NCI-H2227 treated with DMSO at 0.1 percent for 48 hours (cell line): ENCODE measurements around the gene PPP2R5E.
"Not testable (repeated sequence)": the region's sequence is repeated elsewhere in the genome, so short reads cannot be mapped to it uniquely, and the experiment has no call there.

Source experiments
- DNase-seq: peaks from one replicate; lab custom pipeline; 2025; lab: John Stamatoyannopoulos, UW

PPP2R5E gene

GRCh38 chr14:63371613-63372012 is 171.6 kb downstream of the PPP2R5E start:
- DNase-seq, result not testable (repeated sequence)

GRCh38 chr14:63371033-63371432 is 172.1 kb downstream of the PPP2R5E start:
- no peak for DNase-seq

DNA sequence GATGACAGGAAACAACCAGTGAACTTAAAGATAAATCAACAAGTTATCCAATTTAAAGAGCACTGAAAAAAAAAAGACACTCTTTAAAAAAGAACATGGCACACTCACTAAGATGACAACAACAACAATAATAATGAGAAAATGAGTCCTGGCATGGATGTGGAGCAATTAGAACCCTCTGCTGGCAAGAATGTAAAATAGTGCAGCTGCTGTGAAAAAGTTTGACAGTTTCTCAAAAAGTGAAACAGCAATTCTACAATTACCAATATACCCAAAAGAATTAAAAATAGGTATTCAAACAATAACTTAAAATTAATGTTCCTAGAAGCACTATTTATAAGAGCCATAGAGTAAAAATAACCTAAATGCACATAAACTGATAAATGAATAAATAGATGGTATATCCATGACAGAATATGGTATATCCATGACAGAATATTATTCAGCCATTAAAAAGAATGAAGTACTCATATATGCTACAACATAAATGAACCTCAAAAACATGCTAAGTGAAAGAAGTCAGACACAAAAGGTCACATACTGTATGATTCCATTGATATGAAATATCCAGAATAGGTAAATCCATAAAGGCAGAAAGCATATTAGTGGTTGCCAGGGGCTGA is 175.3 kb downstream of the PPP2R5E start:
- no peak for DNase-seq

DNA sequence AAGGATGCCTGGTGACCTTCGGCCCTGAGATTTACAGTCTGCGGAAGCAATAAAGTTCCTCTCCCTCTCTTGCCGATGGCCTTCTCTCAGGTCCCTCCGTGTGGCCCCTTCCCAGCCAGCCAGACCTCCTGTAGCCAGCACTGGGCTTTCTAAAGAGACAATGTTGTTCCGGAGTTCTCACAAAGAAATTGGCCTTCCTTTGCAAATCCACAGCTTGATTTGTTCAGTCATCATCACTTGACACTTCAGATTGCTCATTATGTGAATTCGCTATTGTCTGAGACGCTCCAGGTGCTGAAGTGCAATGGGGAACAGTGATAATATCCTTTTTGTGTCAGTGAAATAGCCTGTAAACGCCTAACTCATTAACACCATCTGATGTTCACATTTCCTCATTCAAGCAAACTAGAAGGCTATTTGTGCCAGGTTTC is 180.8 kb downstream of the PPP2R5E start:
- peak; percentile 73 for DNase-seq

DNA sequence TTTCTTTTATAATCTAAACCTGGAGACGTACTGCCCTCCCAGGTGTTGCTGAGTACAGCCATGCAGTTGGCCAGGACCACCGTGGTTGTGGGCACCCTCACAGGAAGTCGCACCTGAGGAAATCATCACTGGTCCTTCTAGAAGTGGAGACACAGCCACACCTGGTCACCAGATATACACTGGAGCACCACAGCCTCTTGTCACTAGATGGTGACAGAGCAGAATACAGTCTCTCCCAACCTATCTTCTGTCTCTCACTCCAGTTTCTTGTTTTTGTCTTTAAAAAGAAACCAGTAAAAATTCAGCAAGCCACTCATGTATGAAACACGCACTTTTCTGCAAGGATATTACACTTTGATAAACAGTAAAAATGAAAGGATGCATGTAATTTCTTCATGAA is 181.4 kb downstream of the PPP2R5E start:
- peak; percentile 47 for DNase-seq

GRCh38 chr14:63357841-63358240 is 185.3 kb downstream of the PPP2R5E start:
- DNase-seq, result no peak

- DNase-seq, result no peak
Observed at GRCh38 chr14:63345826-63346225, 197.4 kb downstream of the PPP2R5E start.

DNA sequence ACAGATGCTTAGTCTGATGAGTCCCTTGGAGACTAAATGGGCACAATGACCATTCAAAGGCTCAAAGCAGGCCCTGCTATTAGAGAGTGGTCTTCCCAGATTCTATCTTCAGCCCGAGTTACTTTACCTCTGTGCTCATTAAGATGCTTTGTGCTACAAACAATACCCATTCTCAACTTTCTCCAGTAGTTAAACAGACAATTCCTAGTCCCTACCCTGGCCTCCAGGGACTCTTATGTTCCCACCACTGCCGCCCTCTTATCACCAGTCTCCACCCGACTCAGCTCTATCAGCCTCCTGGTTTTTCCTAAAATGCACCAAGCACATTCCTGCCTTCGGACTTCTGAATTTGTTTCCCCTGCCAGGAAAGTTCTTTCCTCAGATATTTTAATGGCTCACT is 198.8 kb downstream of the PPP2R5E start:
- no peak for DNase-seq

DNA sequence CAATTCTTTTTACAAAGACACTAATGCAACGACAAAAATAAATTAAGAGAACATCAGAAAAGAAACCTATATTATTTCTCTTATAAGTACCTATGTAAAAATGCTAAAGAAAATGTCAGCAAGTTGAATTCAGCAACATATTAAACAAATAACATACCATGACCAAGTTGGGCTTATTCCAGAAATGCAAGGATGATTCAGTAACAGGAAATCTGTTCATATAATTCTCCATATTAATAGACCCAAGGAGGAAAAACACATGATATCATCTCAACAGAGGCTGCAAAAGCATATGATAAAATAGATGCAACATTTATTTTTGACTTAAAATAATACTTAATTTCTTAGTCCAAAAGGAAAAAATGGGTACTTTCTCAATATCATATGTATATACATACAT is 199.3 kb downstream of the PPP2R5E start:
- no peak for DNase-seq

DNA sequence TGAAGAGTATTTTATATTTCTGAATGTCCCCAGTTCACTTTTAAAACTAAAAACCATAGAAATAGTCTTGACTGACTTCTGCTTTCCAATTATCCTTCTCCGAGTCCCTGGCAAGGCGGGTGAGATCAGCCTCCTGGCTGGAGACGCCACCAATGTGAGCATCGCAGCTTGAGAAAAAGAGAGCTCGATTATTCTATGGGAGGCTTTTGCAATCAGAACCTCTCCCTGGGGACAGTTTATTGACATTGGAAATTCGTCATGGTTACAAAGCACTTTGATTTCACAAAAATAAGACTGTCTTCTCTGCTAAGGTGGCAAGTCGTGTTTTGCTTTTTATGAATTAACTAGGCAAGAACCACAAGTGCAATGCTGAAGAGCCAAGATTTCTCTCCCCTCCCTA is 200.8 kb downstream of the PPP2R5E start:
- DNase-seq, result no peak

- no peak for DNase-seq
Observed at GRCh38 chr14:63328787-63329737, 214.1 kb downstream of the PPP2R5E start.

- DNase-seq, result no peak
Observed at GRCh38 chr14:63326840-63327239, 216.3 kb downstream of the PPP2R5E start.

GRCh38 chr14:63322897-63323573 is 220.1 kb downstream of the PPP2R5E start:
- DNase-seq, result peak; percentile 16

DNA sequence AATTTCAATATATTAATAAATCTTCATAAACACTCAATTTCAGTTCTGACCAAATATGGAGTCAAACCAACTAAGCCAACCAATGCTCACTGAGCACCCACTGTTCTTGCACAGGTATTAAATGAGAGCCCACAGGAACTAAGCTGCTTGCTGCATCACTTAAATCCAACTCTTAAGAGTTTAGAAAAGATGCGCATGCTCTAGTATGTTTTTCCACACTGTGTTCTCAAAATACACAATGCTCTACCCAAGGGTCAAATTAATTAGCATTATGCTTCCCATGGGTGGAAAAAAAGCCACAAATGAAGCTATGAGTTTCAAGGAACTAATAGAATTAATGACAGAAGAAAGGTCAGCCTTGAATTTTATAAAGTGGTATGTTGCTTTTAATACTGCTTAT is 220.7 kb downstream of the PPP2R5E start:
- no peak for DNase-seq
